H9 (cell line): ENCODE measurements around the gene TMEM117. TPM values are rescaled to one million over a fixed set of nuclear protein-coding genes. Genes with fewer than 3 reads are reported as not detected.

Source experiments
- DNase-seq: peaks from one replicate; pipeline ENCODE4 v3.0.0-alpha.2; 2017
- H2AFZ ChIP-seq: one replicate; pipeline ENCODE4 v1.6.1; 2013; ENCODE audit warnings: mild to moderate bottlenecking, low read length, control low read depth, moderate library complexity
- H2AK5ac ChIP-seq: 2 replicates; pipeline ENCODE4 v1.6.1; 2013; ENCODE audit warnings: low read length, control low read depth, mixed read lengths; ENCODE audit not compliant: insufficient read length
- H2BK120ac ChIP-seq: one replicate; pipeline ENCODE4 v1.6.1; 2013; ENCODE audit warnings: low read depth, mild to moderate bottlenecking, low read length, control low read depth, inconsistent platforms; ENCODE audit not compliant: poor library complexity, severe bottlenecking
- H2BK12ac ChIP-seq: 2 replicates; pipeline ENCODE4 v1.6.1; 2013; ENCODE audit warnings: low read length, control low read depth, mixed read lengths, low read depth; ENCODE audit not compliant: insufficient read length
- H2BK15ac ChIP-seq: 2 replicates; pipeline ENCODE4 v1.6.1; 2013; ENCODE audit warnings: low read depth, low read length, control low read depth
- H2BK20ac ChIP-seq: one replicate; pipeline ENCODE4 v1.6.1; 2013; ENCODE audit warnings: low read depth, mild to moderate bottlenecking, low read length, control low read depth, inconsistent platforms; ENCODE audit not compliant: poor library complexity, severe bottlenecking
- H2BK5ac ChIP-seq: 2 replicates; pipeline ENCODE4 v1.6.1; 2013; ENCODE audit warnings: low read length, control low read depth, mixed read lengths; ENCODE audit not compliant: insufficient read length
- H3K14ac ChIP-seq: 2 replicates; pipeline ENCODE4 v1.6.1; 2013; ENCODE audit warnings: low read length, control low read depth; ENCODE audit not compliant: insufficient read depth
- H3K18ac ChIP-seq: 2 replicates; pipeline ENCODE4 v1.6.1; 2013; ENCODE audit warnings: low read depth, mild to moderate bottlenecking, mixed read lengths, low read length, control low read depth; ENCODE audit not compliant: insufficient read length
- H3K23ac ChIP-seq: 2 replicates; pipeline ENCODE4 v1.6.1; 2013; ENCODE audit warnings: low read length, control low read depth, mixed read lengths, low read depth; ENCODE audit not compliant: insufficient read length
- H3K23me2 ChIP-seq: 2 replicates; pipeline ENCODE4 v1.6.1; 2013; ENCODE audit warnings: low read depth, mild to moderate bottlenecking, mixed read lengths, low read length, control low read depth; ENCODE audit not compliant: insufficient read length, poor library complexity, severe bottlenecking
- H3K27ac ChIP-seq: 2 replicates; pipeline ENCODE4 v1.5.1; 2013; ENCODE audit warnings: low read length, control low read depth, mixed read lengths, low read depth; ENCODE audit not compliant: insufficient read length
- H3K27me3 ChIP-seq: 2 replicates; pipeline ENCODE4 v1.6.1; 2013; ENCODE audit warnings: low read length, control low read depth, inconsistent platforms; ENCODE audit not compliant: insufficient read depth
- H3K4ac ChIP-seq: 2 replicates; pipeline ENCODE4 v1.6.1; 2013; ENCODE audit warnings: low read depth, mild to moderate bottlenecking, control low read depth, inconsistent platforms, low read length, moderate library complexity
- H3K4me1 ChIP-seq: 2 replicates; pipeline ENCODE4 v1.6.1; 2013; ENCODE audit warnings: low read length, control low read depth, inconsistent platforms; ENCODE audit not compliant: insufficient read depth
- H3K4me2 ChIP-seq: 2 replicates; pipeline ENCODE4 v1.6.1; 2013; ENCODE audit warnings: low read length, control low read depth, mixed read lengths; ENCODE audit not compliant: insufficient read length, insufficient read depth
- H3K56ac ChIP-seq: 2 replicates; pipeline ENCODE4 v1.6.1; 2013; ENCODE audit warnings: low read depth, mild to moderate bottlenecking, mixed read lengths, low read length, control low read depth; ENCODE audit not compliant: insufficient read length
- H3K79me1 ChIP-seq: 2 replicates; pipeline ENCODE4 v1.6.1; 2013; ENCODE audit warnings: low read depth, mild to moderate bottlenecking, moderate library complexity, low read length, control low read depth, inconsistent platforms; ENCODE audit not compliant: insufficient read depth, poor library complexity, severe bottlenecking
- H3K79me2 ChIP-seq: 2 replicates; pipeline ENCODE4 v1.6.1; 2013; ENCODE audit warnings: low read length, control low read depth, inconsistent platforms; ENCODE audit not compliant: insufficient read depth
- H3K9ac ChIP-seq: 2 replicates; pipeline ENCODE4 v1.6.1; 2013; ENCODE audit warnings: low read length, control low read depth, mixed read lengths; ENCODE audit not compliant: insufficient read length; ENCODE audit errors: extremely low read depth
- H3K9me3 ChIP-seq: one replicate; pipeline ENCODE4 v1.6.1; 2013; ENCODE audit warnings: low read depth, low read length, inconsistent platforms; ENCODE audit not compliant: control insufficient read depth
- H3T11ph ChIP-seq: one replicate; pipeline ENCODE4 v1.6.1; 2013; ENCODE audit warnings: mild to moderate bottlenecking, low read length, control low read depth, inconsistent platforms
- H4K20me1 ChIP-seq: one replicate; pipeline ENCODE4 v1.6.1; 2013; ENCODE audit not compliant: control insufficient read depth, insufficient read length, insufficient read depth
- H4K5ac ChIP-seq: 2 replicates; pipeline ENCODE4 v1.6.1; 2013; ENCODE audit warnings: low read depth, mild to moderate bottlenecking, mixed read lengths, low read length, control low read depth; ENCODE audit not compliant: insufficient read length
- H4K8ac ChIP-seq: replicated peaks from 2 replicates; pipeline ENCODE4 v1.6.1; 2013; ENCODE audit warnings: low read length, control low read depth, mixed read lengths, low read depth; ENCODE audit not compliant: insufficient read length
- H4K91ac ChIP-seq: 2 replicates; pipeline ENCODE4 v1.6.1; 2013; ENCODE audit warnings: low read depth, mild to moderate bottlenecking, moderate library complexity, mixed read lengths, low read length, control low read depth; ENCODE audit not compliant: insufficient read length
- H3K27ac Mint-ChIP-seq, 3 experiments: 2 replicates in 2 of 3; 3 replicates in 1 of 3; pipeline ENCODE4 v1.8.0; 2020 to 2021; ENCODE audit warnings: mixed read lengths in 3 of 3, mild to moderate bottlenecking in 1 of 3, moderate library complexity in 1 of 3
- H3K27me3 Mint-ChIP-seq: 2 replicates; pipeline ENCODE4 v1.8.0; 2021; ENCODE audit warnings: low read depth, mild to moderate bottlenecking, moderate library complexity, mixed read lengths
- H3K36me3 Mint-ChIP-seq, 3 experiments: 2 replicates in 2 of 3; 3 replicates in 1 of 3; pipeline ENCODE4 v1.8.0; 2020 to 2021; ENCODE audit warnings: low read depth in 3 of 3, mixed read lengths in 3 of 3; ENCODE audit not compliant: insufficient read depth in 1 of 3
- H3K4me1 Mint-ChIP-seq, 2 experiments: 2 replicates each; pipeline ENCODE4 v1.8.0; 2020; ENCODE audit warnings: mixed read lengths in 2 of 2
- H3K4me3 Mint-ChIP-seq, 2 experiments: 2 replicates in 1 of 2; 3 replicates in 1 of 2; pipeline ENCODE4 v1.8.0; 2020 to 2021; ENCODE audit warnings: mild to moderate bottlenecking in 2 of 2, mixed read lengths in 2 of 2, moderate library complexity in 1 of 2
- H3K9me3 Mint-ChIP-seq, 2 experiments: 2 replicates in 1 of 2; 3 replicates in 1 of 2; pipeline ENCODE4 v1.8.0; 2020; ENCODE audit warnings: mild to moderate bottlenecking in 2 of 2, mixed read lengths in 2 of 2, moderate library complexity in 1 of 2
- CTCF ChIP-seq: fragments of 200-600 bp; sonication (generic); conservative IDR thresholded peaks from 3 replicates; pipeline ENCODE4 v1.8.0; 2021; ENCODE audit warnings: antibody characterized with exemption, mild to moderate bottlenecking
- WGBS: extraction: QIAGEN DNeasy Blood & Tissue Kit; methylation state at CpG from one replicate; pipeline ENCODE4 v1.1.7; 2013; ENCODE audit warnings: missing lambda C conversion rate, low lambda C conversion rate, mixed read lengths; ENCODE audit not compliant: insufficient read length; ENCODE audit errors: extremely low coverage; 5-methylcytosine and 5-hydroxymethylcytosine counted together
- total RNA-seq: library from RNA; stranded (reverse); gene quantifications from 2 replicates; pipeline ENCODE4 v1.2.1, GENCODE V29; 2021

Gene TMEM117
- total RNA-seq, 1 experiment from 2014 or later = 1.7 TPM

- H3K4me1 ChIP-seq = no peaks in the 10 kb centered on the region
- H2AK5ac ChIP-seq = no peak overlapping the region
- H2BK12ac ChIP-seq = no peak overlapping the region
- no peaks in the 10 kb centered on the region for H3K27me3 ChIP-seq
- H3K9me3 ChIP-seq = no peaks in the 10 kb centered on the region
- no CpG with 5 or more reads among the region's 3 CpGs for WGBS
- H3K9me3 Mint-ChIP-seq = no peaks in the 10 kb centered on the region; a peak in 1 of 5 replicates
- H3K79me2 ChIP-seq = no peaks in the 10 kb centered on the region; the same call in 1 of the 2 replicates
- H4K8ac ChIP-seq = no peak overlapping the region
- peak overlapping the region; percentile 66 for H3K4me2 ChIP-seq
- peaks cover 8 to 13% of the 10 kb centered on the region in 2 experiments for H3K4me1 Mint-ChIP-seq
- H2BK120ac ChIP-seq = no peak overlapping the region
- no peak overlapping the region for H3K18ac ChIP-seq
- no peak overlapping the region for H4K5ac ChIP-seq
- no peaks in the 10 kb centered on the region for H3K27me3 Mint-ChIP-seq
- no peak for DNase-seq
- H4K20me1 ChIP-seq = no peaks in the 10 kb centered on the region
- no peak overlapping the region for H2BK5ac ChIP-seq
- H3K14ac ChIP-seq = no peak overlapping the region
- peak overlapping the region; percentile 17 for H2AFZ ChIP-seq
- H2BK20ac ChIP-seq = no peak overlapping the region
- no peak overlapping the region for H3K56ac ChIP-seq
- H3K36me3 Mint-ChIP-seq = peaks cover 0 to 15% (median 9%) of the 10 kb centered on the region in 3 experiments; a peak in 6 of 7 replicates
- no peak for TF ChIP-seq CTCF
- H3K79me1 ChIP-seq = no peaks in the 10 kb centered on the region
- H3K23me2 ChIP-seq = no peaks in the 10 kb centered on the region
- peak overlapping the region; percentile 29 for H3K27ac ChIP-seq
- no peak overlapping the region for H3K23ac ChIP-seq
- H4K91ac ChIP-seq = no peak overlapping the region
- no peak overlapping the region; the same call in 1 of the 2 replicates for H3K4ac ChIP-seq
- peak overlapping the region; percentile 98 to 100 for H3K4me3 Mint-ChIP-seq
- peak overlapping the region; percentile 100; a peak in 6 of 7 replicates for H3K27ac Mint-ChIP-seq
- no peak overlapping the region for H3T11ph ChIP-seq
- peak overlapping the region; percentile 70 for H3K9ac ChIP-seq
- no peak overlapping the region for H2BK15ac ChIP-seq
These were observed 29.2 kb upstream of the TMEM117 start for GRCh38 chr12:43806737-43807072.
